K562 (cell line): ENCODE measurements around the gene KLRF1. TPM values are rescaled to one million over a fixed set of nuclear protein-coding genes. Genes with fewer than 3 reads are reported as not detected.

Experiments used
- ATAC-seq: fragments of 200-7000 bp; cut with Tn5 transposase; 3 replicates; pipeline ENCODE4 v1.9.1; 2020; ENCODE audit warnings: moderate library complexity
- BruUV-seq: library from RNA; stranded (reverse); fragments of 400-500 nt; replicated peaks from 2 replicates; lab custom pipeline; 2021; lab: Mats Ljungman, UMichigan
- CTCF ChIA-PET: fragments of 300-600 bp; formaldehyde crosslinking; extraction: SDS; loops from one replicate; lab custom pipeline; 2021; ENCODE audit warnings: low intra/inter-chr PET ratio; lab: Yijun Ruan, JAX
- POLR2A ChIA-PET: fragments of 300-600, 350-650 bp; sonication (Branson Sonifier 250); formaldehyde crosslinking; extraction: SDS; loops from one replicate; lab custom pipeline; 2021; ENCODE audit warnings: antibody characterized with exemption, inconsistent platforms; lab: Yijun Ruan, JAX
- DNase-seq, 4 experiments: peaks; one replicate each; pipeline versions ENCODE4 v3.0.0 to v3.0.0-alpha.2; 2011 to 2018; ENCODE audit warnings: low spot score in 3 of 4, mixed read lengths in 3 of 4; ENCODE audit errors: extremely low read depth in 1 of 4
- FAIRE-seq: peaks from 2 replicates; lab custom pipeline; 2011; peaks lifted over from hg19 to GRCh38; lab: Jason Lieb, UNC
- H2AFZ ChIP-seq: 2 replicates; pipeline ENCODE4 v1.6.0; 2011; ENCODE audit warnings: low read depth, low read length, control low read depth, inconsistent platforms
- H3K27ac ChIP-seq: fragments of 200-600 bp; 3 replicates; pipeline ENCODE4 v1.8.0; 2011; ENCODE audit warnings: low read depth, mild to moderate bottlenecking, control low read depth, inconsistent platforms, low read length, moderate library complexity, mixed read lengths; ENCODE audit errors: extremely low read depth
- H3K27me3 ChIP-seq, 2 experiments: fragments of 300-600 bp in 1 of 2; 2 replicates in 1 of 2; 3 replicates in 1 of 2; pipeline versions ENCODE4 v1.6.0 to v1.8.0; 2011; ENCODE audit warnings: inconsistent platforms in 2 of 2, low read length in 2 of 2, mild to moderate bottlenecking in 1 of 2, mixed read lengths in 1 of 2, moderate library complexity in 1 of 2; ENCODE audit not compliant: control insufficient read depth in 2 of 2, insufficient read depth in 2 of 2
- H3K36me3 ChIP-seq: fragments of 300-600 bp; 3 replicates; pipeline ENCODE4 v1.8.0; 2011; ENCODE audit warnings: mild to moderate bottlenecking, low read length, inconsistent platforms; ENCODE audit not compliant: control insufficient read depth, insufficient read depth
- H3K4me1 ChIP-seq, 2 experiments: fragments of 200-600 bp in 1 of 2; replicated peaks in 1 of 2; 2 replicates in 1 of 2; 3 replicates in 1 of 2; pipeline versions ENCODE4 v1.5.1 to v1.8.0; 2011; ENCODE audit warnings: inconsistent platforms in 2 of 2, low read length in 2 of 2, mild to moderate bottlenecking in 1 of 2, mixed read lengths in 1 of 2, moderate library complexity in 1 of 2; ENCODE audit not compliant: control insufficient read depth in 2 of 2, insufficient read depth in 2 of 2
- H3K4me2 ChIP-seq: 2 replicates; pipeline ENCODE4 v1.6.1; 2011; ENCODE audit warnings: low read length, control low read depth, inconsistent platforms, mixed read lengths; ENCODE audit not compliant: insufficient read depth
- H3K4me3 ChIP-seq: fragments of 200-600 bp; sonication (generic), shearing (Covaris generic); 2 replicates; pipeline ENCODE4 v1.5.1; 2016; ENCODE audit warnings: control low read depth, inconsistent platforms
- H3K79me2 ChIP-seq: fragments of 200-600 bp; 3 replicates; pipeline ENCODE4 v1.8.0; 2011; ENCODE audit warnings: low read length, inconsistent platforms; ENCODE audit not compliant: control insufficient read depth, insufficient read depth
- H3K9ac ChIP-seq, 2 experiments: 2 replicates each; pipeline versions ENCODE4 v1.6.0 to v1.6.1; 2011; ENCODE audit warnings: low read depth in 2 of 2, low read length in 2 of 2, control low read depth in 1 of 2, inconsistent platforms in 1 of 2, mild to moderate bottlenecking in 1 of 2, mixed read lengths in 1 of 2; ENCODE audit not compliant: insufficient read depth in 1 of 2
- H3K9me1 ChIP-seq: one replicate; pipeline ENCODE4 v1.6.0; 2011; ENCODE audit warnings: inconsistent platforms, mild to moderate bottlenecking, low read length, moderate library complexity; ENCODE audit not compliant: control insufficient read depth, insufficient read depth
- H3K9me3 ChIP-seq: replicated peaks from 2 replicates; pipeline ENCODE4 v1.5.1; 2011; ENCODE audit warnings: low read depth, low read length, inconsistent platforms; ENCODE audit not compliant: control insufficient read depth, insufficient read depth
- H4K20me1 ChIP-seq: replicated peaks from 2 replicates; pipeline ENCODE4 v1.6.1; 2011; ENCODE audit warnings: low read length, inconsistent platforms, mixed read lengths; ENCODE audit not compliant: control insufficient read depth, insufficient read depth
- ARID2 ChIP-seq: fragments of 450-650 bp; IDR thresholded peaks from 2 replicates; pipeline ENCODE4 v1.6.1; 2017; ENCODE audit warnings: antibody characterized with exemption, mild to moderate bottlenecking
- ARID3A ChIP-seq: IDR thresholded peaks from 2 replicates; pipeline ENCODE4 v1.6.1; 2012; ENCODE audit warnings: low read depth, low read length, improper control_type of control experiment, borderline replicate concordance
- CBFA2T3 ChIP-seq: fragments of 450-650 bp; IDR thresholded peaks from 2 replicates; pipeline ENCODE4 v1.6.1; 2017
- ELK1 ChIP-seq: sonication (generic); formaldehyde crosslinking; IDR thresholded peaks from 2 replicates; pipeline ENCODE4 v1.8.1; 2022; ENCODE audit warnings: missing genetic modification reagents
- ILF3 ChIP-seq: fragments of 450-650 bp; IDR thresholded peaks from 2 replicates; pipeline ENCODE4 v1.6.1; 2018; ENCODE audit warnings: antibody characterized with exemption, mild to moderate bottlenecking, moderate library complexity, borderline replicate concordance
- JUN ChIP-seq, 2 experiments: sonication (generic) in 1 of 2; formaldehyde crosslinking in 1 of 2; IDR thresholded peaks; 2 replicates each; pipeline versions ENCODE4 v1.6.1 to v1.8.0; 2012 to 2022; ENCODE audit warnings: borderline replicate concordance in 2 of 2, mild to moderate bottlenecking in 2 of 2, improper control_type of control experiment in 1 of 2, low read depth in 1 of 2, low read length in 1 of 2, missing genetic modification reagents in 1 of 2
- MYNN ChIP-seq, 2 experiments: sonication (generic); formaldehyde crosslinking in 1 of 2; IDR thresholded peaks; 2 replicates each; pipeline versions ENCODE4 v1.5.0 to v1.6.1; 2016 to 2020; ENCODE audit warnings: antibody characterized with exemption in 1 of 2, missing genetic modification reagents in 1 of 2
- PHTF2 ChIP-seq: fragments of 250-450 bp; sonication (Bioruptor Pico); IDR thresholded peaks from 2 replicates; pipeline ENCODE4 v1.5.0; 2021; ENCODE audit warnings: mild to moderate bottlenecking
- POLR2AphosphoS5 ChIP-seq: IDR thresholded peaks from 2 replicates; pipeline ENCODE4 v1.6.1; 2011; ENCODE audit warnings: mild to moderate bottlenecking, low read depth, low read length, moderate library complexity; ENCODE audit not compliant: control insufficient read depth, insufficient read depth
- POLR2H ChIP-seq: IDR thresholded peaks from 2 replicates; pipeline ENCODE4 v1.6.1; 2016; ENCODE audit warnings: missing genetic modification characterization, low read depth, mild to moderate bottlenecking, control low read depth, missing compliant biosample characterization, moderate library complexity
- PTBP1 ChIP-seq: fragments of 200-400 bp; formaldehyde crosslinking; IDR thresholded peaks from 2 replicates; pipeline ENCODE4 v1.6.1; 2017; ENCODE audit warnings: low read depth, low read length
- SREBF1 ChIP-seq: fragments of 150-350 bp; IDR thresholded peaks from 2 replicates; pipeline ENCODE4 v1.6.1; 2014; ENCODE audit warnings: antibody characterized with exemption, low read depth, low read length, borderline replicate concordance
- TCF15 ChIP-seq: fragments of 250-450 bp; sonication (Bioruptor Pico); IDR thresholded peaks from 2 replicates; pipeline ENCODE4 v1.8.0; 2022; ENCODE audit warnings: moderate library complexity, mild to moderate bottlenecking, inconsistent platforms
- ZNF184 ChIP-seq: sonication (generic); formaldehyde crosslinking; IDR thresholded peaks from 2 replicates; pipeline ENCODE4 v1.5.0; 2020; ENCODE audit warnings: missing genetic modification reagents
- ZNF253 ChIP-seq: fragments of 250-450 bp; sonication (Bioruptor Pico); conservative IDR thresholded peaks from 2 replicates; pipeline ENCODE4 v1.6.1; 2021; ENCODE audit warnings: mild to moderate bottlenecking
- ZNF77 ChIP-seq: fragments of 250-450 bp; sonication (Bioruptor Pico); IDR thresholded peaks from 2 replicates; pipeline ENCODE4 v1.5.0; 2020
- WGBS: fragments of 100-300 bp; shearing (Covaris generic); methylation state at CpG from one replicate; pipeline ENCODE4 v1.1.6; 2016; ENCODE audit warnings: low coverage, mixed read lengths; ENCODE audit not compliant: insufficient coverage; ENCODE audit errors: missing lambda C conversion rate; 5-methylcytosine and 5-hydroxymethylcytosine counted together
- in situ Hi-C: fragments of 300-500 bp; cut with MboI; formaldehyde crosslinking; loops from 4 replicates; pipeline ENCODE4 v1.15.0; 2018; ENCODE audit warnings: inconsistent platforms, mixed read lengths
- intact Hi-C: fragments of 100-400 bp; cut with micrococcal nuclease; formaldehyde crosslinking; loops from 2 replicates; pipeline ENCODE4 v1.14.2; 2022
- polyA plus RNA-seq, 8 experiments: library from polyadenylated mRNA; depleted of rRNA in 4 of 8; stranded (reverse) in 5 of 8; unstranded in 3 of 8; fragments of >200 nt; fragmentation: Nextera tagmentation in 2 of 8; fragmentation: Illumina TruSeq in 1 of 8; extraction: Ambion mirVana in 2 of 8; extraction: Trizol in 1 of 8; gene quantifications; 2 replicates each; pipeline versions ENCODE4 v1.2.1 to v1.2.3, GENCODE V29; 2011 to 2014; ENCODE audit warnings: inconsistent platforms in 1 of 8, missing spikeins in 1 of 8
- total RNA-seq, 7 experiments: library from RNA; depleted of rRNA in 6 of 7; stranded (reverse); fragments of >200 nt in 6 of 7; fragmentation: Illumina TruSeq in 2 of 7; extraction: Trizol in 2 of 7; gene quantifications; 2 replicates each; pipeline versions ENCODE4 v1.2.1 to v1.2.3, GENCODE V29; 2011 to 2021; ENCODE audit warnings: low replicate concordance in 1 of 7

The KLRF1 gene
- total and polyA plus RNA-seq, 9 of the 15 experiments (the other 6 are each of a cell fraction or from before 2014, with no cell fraction given), result 0.48 to 1.8 (median 1.1) TPM

- H3K27ac ChIP-seq, result no peak overlapping the region
- no peak overlapping the region for H3K4me3 ChIP-seq
- no peak for ATAC-seq
- no peak for FAIRE-seq
- peak overlapping the region; percentile 47; the same call in 1 of the 2 replicates for H2AFZ ChIP-seq
- no peaks in the 10 kb centered on the region for H3K9me1 ChIP-seq
- no peak for TF ChIP-seq TCF15
- no peak for TF ChIP-seq PTBP1
- TF ChIP-seq MYNN (IDR thresholded peaks at IDR 0.05), result no peak
- no peak for TF ChIP-seq MYNN (CRISPR knock-in tag; IDR thresholded peaks at IDR 0.05)
- no peak for TF ChIP-seq ZNF77 (CRISPR knock-in tag)
- no peak for TF ChIP-seq POLR2AphosphoS5
- TF ChIP-seq JUN (IDR thresholded peaks at IDR 0.05; ENCODE audit: borderline replicate concordance, low read depth, low read length), result no peak
- TF ChIP-seq JUN (CRISPR knock-in tag; IDR thresholded peaks at IDR 0.05; ENCODE audit: borderline replicate concordance), result no peak
- TF ChIP-seq ZNF253, result no peak
- no peak for TF ChIP-seq CBFA2T3
- no peak for TF ChIP-seq ARID2
- no peak for TF ChIP-seq POLR2H (tag)
- TF ChIP-seq ILF3, result no peak
- TF ChIP-seq ZNF184 (CRISPR knock-in tag), result no peak
- no peak for TF ChIP-seq PHTF2 (CRISPR knock-in tag)
- TF ChIP-seq ELK1, result no peak
- TF ChIP-seq SREBF1, result no peak
- no peak for TF ChIP-seq ARID3A
- H4K20me1 ChIP-seq, result no peaks in the 10 kb centered on the region
- no peak overlapping the region for H3K4me2 ChIP-seq
- no peaks in the 10 kb centered on the region for H3K4me1 ChIP-seq
- no peaks in the 10 kb centered on the region for H3K36me3 ChIP-seq
- H3K9ac ChIP-seq, result no peak overlapping the region
- no TSS peak for BruUV-seq
- H3K27me3 ChIP-seq, result no peaks in the 10 kb centered on the region
- intact Hi-C loops, result no loop called here
- WGBS, result 69% methylated on average over 6 of the region's 6 CpGs
- in situ Hi-C loops, result no loop called here
- CTCF ChIA-PET, result no interaction called here
- DNase-seq, result no peak
- no peaks in the 10 kb centered on the region; the same call in 1 of the 2 replicates for H3K9me3 ChIP-seq
- no peaks in the 10 kb centered on the region for H3K79me2 ChIP-seq
- POLR2A ChIA-PET, result no interaction called here
Measured at GRCh38 chr12:9786726-9787717, 40.3 kb upstream of the KLRF1 start.
